ENCODE measurements around the gene ATP10B. TPM values are rescaled to one million over a fixed set of nuclear protein-coding genes. Genes with fewer than 3 reads are reported as not detected.
"Not testable (repeated sequence)": the region's sequence is repeated elsewhere in the genome, so short reads cannot be mapped to it uniquely, and the experiment has no call there.

Gene ATP10B
- total and polyA plus RNA-seq, 4 donors = 0.08 to 7.2 (median 0.53) TPM

GRCh38 chr5:160833806-160834205, 18.2 kb downstream of the ATP10B start:
- no peak overlapping the region for H3K9ac ChIP-seq (ENCODE audit: insufficient read depth in 1 of 2, low read length in 2 of 2)
- peaks cover 0 to 5% (median 1%) of the 10 kb centered on the region in 4 donors for H3K9me3 ChIP-seq (ENCODE audit: control insufficient read depth in 4 of 4, insufficient read depth in 3 of 4, low read length in 3 of 4)
- peaks cover 0 to 9% (median 0%) of the 10 kb centered on the region in 5 donors for H3K4me1 ChIP-seq (ENCODE audit: control insufficient read depth in 5 of 5, insufficient read depth in 5 of 5, low read length in 5 of 5)
- no peak overlapping the region for H3K4me3 ChIP-seq
- H3K36me3 ChIP-seq (ENCODE audit: control insufficient read depth in 4 of 4, insufficient read depth in 4 of 4, low read length in 4 of 4) = no peaks in the 10 kb centered on the region
- no peak overlapping the region for H3K27ac ChIP-seq (ENCODE audit: low read depth in 1 of 2, low read length in 1 of 2)
- DNase-seq = no peak
- no peak for ATAC-seq (ENCODE audit: insufficient read depth, low FRiP score)
- WGBS, 2 donors = 90% methylated on average over 2 of the region's 2 CpGs
- H3K27me3 ChIP-seq (ENCODE audit: control insufficient read depth in 3 of 3, insufficient read depth in 3 of 3, low read length in 2 of 3) = no peaks in the 10 kb centered on the region
- no peak for TF ChIP-seq CTCF (IDR thresholded peaks at IDR 0.05; ENCODE audit: control extremely low read depth, extremely low read depth)

GRCh38 chr5:160831801-160832200, 20.2 kb downstream of the ATP10B start:
- H3K27ac ChIP-seq (ENCODE audit: low read depth in 1 of 2, low read length in 1 of 2) = no peak overlapping the region
- 70 to 76% methylated on average over 1 of the region's 1 CpG for WGBS, 2 donors
- TF ChIP-seq CTCF (IDR thresholded peaks at IDR 0.05; ENCODE audit: control extremely low read depth, extremely low read depth) = no peak
- H3K27me3 ChIP-seq (ENCODE audit: control insufficient read depth in 3 of 3, insufficient read depth in 3 of 3, low read length in 2 of 3) = no peaks in the 10 kb centered on the region
- peaks cover 0 to 5% (median 1%) of the 10 kb centered on the region in 4 donors for H3K9me3 ChIP-seq (ENCODE audit: control insufficient read depth in 4 of 4, insufficient read depth in 3 of 4, low read length in 3 of 4)
- H3K36me3 ChIP-seq (ENCODE audit: control insufficient read depth in 4 of 4, insufficient read depth in 4 of 4, low read length in 4 of 4) = no peaks in the 10 kb centered on the region
- H3K4me3 ChIP-seq = no peak overlapping the region
- H3K4me1 ChIP-seq (ENCODE audit: control insufficient read depth in 5 of 5, insufficient read depth in 5 of 5, low read length in 5 of 5) = peaks cover 0 to 9% (median 0%) of the 10 kb centered on the region in 5 donors
- ATAC-seq (ENCODE audit: insufficient read depth, low FRiP score) = no peak
- no peak overlapping the region for H3K9ac ChIP-seq (ENCODE audit: insufficient read depth in 1 of 2, low read length in 2 of 2)
- DNase-seq = no peak

- TF ChIP-seq CTCF (IDR thresholded peaks at IDR 0.05; ENCODE audit: control extremely low read depth, extremely low read depth) = no peak
- Histone ChIP-seq H3K9me3 (ENCODE audit: control insufficient read depth in 4 of 4, insufficient read depth in 3 of 4, low read length in 3 of 4) (peaks cover 0 to 6% (median 0%) of the 10 kb centered on the region in 4 donors), H3K4me1 (ENCODE audit: control insufficient read depth in 5 of 5, insufficient read depth in 5 of 5, low read length in 5 of 5) (no peaks in the 10 kb centered on the region), H3K4me3 (no peak overlapping the region), H3K9ac (ENCODE audit: insufficient read depth in 1 of 2, low read length in 2 of 2) (no peak overlapping the region), H3K27ac (ENCODE audit: low read depth in 1 of 2, low read length in 1 of 2) (no peak overlapping the region), H3K27me3 (ENCODE audit: control insufficient read depth in 3 of 3, insufficient read depth in 3 of 3, low read length in 2 of 3) (no peaks in the 10 kb centered on the region), H3K36me3 (ENCODE audit: control insufficient read depth in 4 of 4, insufficient read depth in 4 of 4, low read length in 4 of 4) (peaks cover 0 to 1% (median 0%) of the 10 kb centered on the region in 4 donors)
- 33 to 66% methylated on average over 3 of the region's 3 CpGs for WGBS, 2 donors
- ATAC-seq (ENCODE audit: insufficient read depth, low FRiP score) (no peak), DNase-seq (no peak)
Observed at GRCh38 chr5:160824301-160825001, 27.6 kb downstream of the ATP10B start.

- H3K4me1 ChIP-seq (ENCODE audit: control insufficient read depth in 5 of 5, insufficient read depth in 5 of 5, low read length in 5 of 5); H3K36me3 ChIP-seq (ENCODE audit: control insufficient read depth in 4 of 4, insufficient read depth in 4 of 4, low read length in 4 of 4); H3K9me3 ChIP-seq (ENCODE audit: control insufficient read depth in 4 of 4, insufficient read depth in 3 of 4, low read length in 3 of 4); H3K27ac ChIP-seq (ENCODE audit: low read depth in 1 of 2, low read length in 1 of 2); ATAC-seq (ENCODE audit: insufficient read depth, low FRiP score); DNase-seq; H3K4me3 ChIP-seq; H3K27me3 ChIP-seq (ENCODE audit: control insufficient read depth in 3 of 3, insufficient read depth in 3 of 3, low read length in 2 of 3); H3K9ac ChIP-seq (ENCODE audit: insufficient read depth in 1 of 2, low read length in 2 of 2): not testable (repeated sequence)
- WGBS, 2 donors = 91 to 98% methylated on average over 9 to 12 of the region's 12 CpGs
Observed at GRCh38 chr5:160812996-160813395, 39.0 kb downstream of the ATP10B start.
